HEK293 (cell line): Measurements from ENCODE around the gene MKLN1.

Source experiments
- CTCF ChIA-PET: fragments of 350-600 bp; formaldehyde crosslinking; extraction: SDS; loops from one replicate; lab custom pipeline; 2021; ENCODE audit warnings: antibody characterized with exemption; lab: Yijun Ruan, JAX
- POLR2A ChIA-PET: fragments of 300-600 bp; formaldehyde crosslinking; extraction: SDS; loops from one replicate; lab custom pipeline; 2020; ENCODE audit warnings: antibody characterized with exemption, inconsistent platforms; lab: Yijun Ruan, JAX
- H3K27ac ChIP-seq: fragments of 200-500 bp; sonication (Bioruptor generic); 2 replicates; pipeline ENCODE4 v1.5.1; 2014; ENCODE audit warnings: low read depth, low read length, control low read depth, inconsistent platforms; ENCODE audit errors: extremely low read depth
- H3K36me3 ChIP-seq, 2 experiments: fragments of 200-500 bp in 1 of 2; sonication (Bioruptor generic) in 1 of 2; 1 replicate in 1 of 2; 2 replicates in 1 of 2; pipeline ENCODE4 v1.5.1; 2014 to 2017; ENCODE audit warnings: inconsistent platforms in 2 of 2, low read length in 2 of 2; ENCODE audit not compliant: control insufficient read depth in 2 of 2, insufficient read depth in 1 of 2
- H3K4me1 ChIP-seq: fragments of 200-500 bp; sonication (Bioruptor generic); 2 replicates; pipeline ENCODE4 v1.5.1; 2014; ENCODE audit warnings: mild to moderate bottlenecking, low read length, inconsistent platforms; ENCODE audit not compliant: control insufficient read depth, insufficient read depth
- H3K4me3 ChIP-seq: 2 replicates; pipeline ENCODE4 v1.5.1; 2011; ENCODE audit warnings: low read depth, mild to moderate bottlenecking, control low read depth, low read length, moderate library complexity
- H3K9me3 ChIP-seq: fragments of 200-500 bp; sonication (Bioruptor generic); 2 replicates; pipeline ENCODE4 v1.5.1; 2014; ENCODE audit warnings: low read depth, low read length, inconsistent platforms; ENCODE audit not compliant: control insufficient read depth, insufficient read depth
- BCL11B ChIP-seq: fragments of 450-650 bp; formaldehyde crosslinking; IDR thresholded peaks from 2 replicates; pipeline ENCODE4 v1.5.1; 2016; ENCODE audit warnings: low read depth, missing biosample characterization, missing genetic modification characterization
- GLI2 ChIP-seq: fragments of 450-650 bp; formaldehyde crosslinking; IDR thresholded peaks from 2 replicates; pipeline ENCODE4; 2017; ENCODE audit warnings: missing biosample characterization, missing genetic modification characterization, low read depth, borderline replicate concordance
- MYNN ChIP-seq: fragments of 450-650 bp; formaldehyde crosslinking; IDR thresholded peaks from 2 replicates; pipeline ENCODE4 v1.5.1; 2016; ENCODE audit warnings: missing biosample characterization, missing genetic modification characterization, borderline replicate concordance
- PRDM1 ChIP-seq: fragments of 450-650 bp; formaldehyde crosslinking; IDR thresholded peaks from 2 replicates; pipeline ENCODE4; 2016; ENCODE audit warnings: missing biosample characterization, missing genetic modification characterization
- RBAK ChIP-seq: fragments of 450-650 bp; formaldehyde crosslinking; IDR thresholded peaks from 2 replicates; pipeline ENCODE4 v1.5.1; 2016; ENCODE audit warnings: missing biosample characterization, missing genetic modification characterization
- TRIM28 ChIP-seq: IDR thresholded peaks from 2 replicates; pipeline ENCODE4 v1.6.1; 2011; ENCODE audit warnings: low read length, control low read depth, borderline replicate concordance
- ZNF10 ChIP-seq: fragments of 450-650 bp; formaldehyde crosslinking; IDR thresholded peaks from 2 replicates; pipeline ENCODE4 v1.5.1; 2017; ENCODE audit warnings: missing biosample characterization, missing genetic modification characterization
- ZNF114 ChIP-seq: fragments of 450-650 bp; formaldehyde crosslinking; IDR thresholded peaks from 2 replicates; pipeline ENCODE4 v1.5.0; 2017; ENCODE audit warnings: missing biosample characterization, missing genetic modification characterization
- ZNF274 ChIP-seq, 2 experiments: fragments of 200-500 bp in 1 of 2; fragments of 450-650 bp in 1 of 2; sonication (Bioruptor generic) in 1 of 2; formaldehyde crosslinking in 1 of 2; IDR thresholded peaks; 2 replicates each; pipeline versions ENCODE4 v1.5.1 to v1.6.1; 2014 to 2016; ENCODE audit warnings: borderline replicate concordance in 1 of 2, inconsistent platforms in 1 of 2, low read length in 1 of 2, missing biosample characterization in 1 of 2, missing genetic modification characterization in 1 of 2
- ZNF341 ChIP-seq: fragments of 450-650 bp; formaldehyde crosslinking; IDR thresholded peaks from 2 replicates; pipeline ENCODE4; 2016; ENCODE audit warnings: low read depth, missing biosample characterization, missing genetic modification characterization
- ZNF366 ChIP-seq: fragments of 450-650 bp; formaldehyde crosslinking; conservative IDR thresholded peaks from 2 replicates; pipeline ENCODE4 v1.5.1; 2016; ENCODE audit warnings: missing biosample characterization, missing genetic modification characterization
- ZNF398 ChIP-seq: fragments of 450-650 bp; formaldehyde crosslinking; IDR thresholded peaks from 2 replicates; pipeline ENCODE4 v1.5.1; 2017; ENCODE audit warnings: missing biosample characterization, missing genetic modification characterization
- ZNF530 ChIP-seq: fragments of 450-650 bp; formaldehyde crosslinking; IDR thresholded peaks from 2 replicates; pipeline ENCODE4 v1.5.1; 2016; ENCODE audit warnings: low read depth, missing biosample characterization, missing genetic modification characterization
- ZNF600 ChIP-seq: fragments of 450-650 bp; formaldehyde crosslinking; IDR thresholded peaks from 2 replicates; pipeline ENCODE4 v1.5.1; 2016; ENCODE audit warnings: missing biosample characterization, missing genetic modification characterization
- ZNF791 ChIP-seq: fragments of 450-650 bp; formaldehyde crosslinking; IDR thresholded peaks from 2 replicates; pipeline ENCODE4 v1.5.1; 2016; ENCODE audit warnings: missing biosample characterization, missing genetic modification characterization
- ZSCAN16 ChIP-seq: fragments of 450-650 bp; formaldehyde crosslinking; IDR thresholded peaks from 2 replicates; pipeline ENCODE4 v1.5.1; 2016; ENCODE audit warnings: missing biosample characterization, missing genetic modification characterization
- ZXDB ChIP-seq: fragments of 450-650 bp; formaldehyde crosslinking; IDR thresholded peaks from 2 replicates; pipeline ENCODE4 v1.5.1; 2016; ENCODE audit warnings: missing biosample characterization, missing genetic modification characterization
- TF ChIP-seq, protein P1 (sequence below): fragments of 450-650 bp; formaldehyde crosslinking; IDR thresholded peaks from 2 replicates; pipeline ENCODE4 v1.5.1; 2017; ENCODE audit warnings: missing biosample characterization, mild to moderate bottlenecking, missing genetic modification characterization, moderate library complexity
- TF ChIP-seq, protein P2 (sequence below): fragments of 450-650 bp; formaldehyde crosslinking; IDR thresholded peaks from 2 replicates; pipeline ENCODE4 v1.5.1; 2017; ENCODE audit warnings: missing biosample characterization, missing genetic modification characterization
- TF ChIP-seq, protein P3 (sequence below): fragments of 450-650 bp; formaldehyde crosslinking; optimal IDR thresholded peaks from 2 replicates; pipeline ENCODE3; 2016; ENCODE audit warnings: missing biosample characterization, mild to moderate bottlenecking, missing genetic modification characterization

The MKLN1 gene

GRCh38 chr7:131493581-131493980 is 165.9 kb downstream of the MKLN1 start:
- H3K27ac ChIP-seq, result no peak overlapping the region
- CTCF ChIA-PET, result interaction anchor here (0.6 to 2.2 kb wide), 7 partner anchors 10 to 188 kb away, joined by 3 to 7 read pairs (median 5); no protein-coding TSS in a partner anchor

DNA sequence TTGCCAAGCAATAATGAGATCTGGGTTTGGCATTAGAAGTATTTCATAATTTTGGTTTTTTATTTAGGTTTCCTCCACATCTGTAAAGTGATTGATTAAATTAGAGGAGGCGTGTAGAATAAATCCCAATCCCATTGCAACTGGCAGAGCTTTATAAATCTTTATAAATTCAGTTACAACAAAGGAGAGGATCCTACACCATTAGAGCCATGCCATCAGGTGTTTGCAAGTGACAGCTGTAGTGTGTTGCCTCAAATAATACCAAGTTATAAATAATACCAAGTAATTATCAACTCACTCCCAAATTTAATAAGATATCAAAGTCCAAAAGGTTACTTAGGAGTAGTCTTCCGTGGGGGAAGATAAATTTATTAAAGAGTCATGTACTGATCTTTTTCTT is 166.5 kb downstream of the MKLN1 start:
- Histone ChIP-seq H3K27ac (no peak overlapping the region), H3K4me3 (no peak overlapping the region), H3K9me3 (no peaks in the 10 kb centered on the region), H3K4me1 (no peaks in the 10 kb centered on the region), H3K36me3 (peaks cover 0 to 9% of the 10 kb centered on the region in 2 experiments; a peak in 1 of 3 replicates)
- TF ChIP-seq ZNF114 (tag by site-specific recombination) (no peak), ZSCAN16 (no peak), RBAK (tag by site-specific recombination) (no peak), BCL11B (tag by site-specific recombination) (no peak), MYNN (tag by site-specific recombination) (no peak), ZNF791 (tag by site-specific recombination) (no peak), PRDM1 (tag by site-specific recombination) (no peak)
- POLR2A ChIA-PET, result no interaction called here
- CTCF ChIA-PET, result interaction anchor here (0.9 to 1.4 kb wide), 3 partner anchors 9 to 15 kb away, joined by 3 to 7 read pairs (median 5); no protein-coding TSS in a partner anchor

More at GRCh38 chr7:131493581-131493980, 165.9 kb downstream of the MKLN1 start:
- TF ChIP-seq, protein P1, sequence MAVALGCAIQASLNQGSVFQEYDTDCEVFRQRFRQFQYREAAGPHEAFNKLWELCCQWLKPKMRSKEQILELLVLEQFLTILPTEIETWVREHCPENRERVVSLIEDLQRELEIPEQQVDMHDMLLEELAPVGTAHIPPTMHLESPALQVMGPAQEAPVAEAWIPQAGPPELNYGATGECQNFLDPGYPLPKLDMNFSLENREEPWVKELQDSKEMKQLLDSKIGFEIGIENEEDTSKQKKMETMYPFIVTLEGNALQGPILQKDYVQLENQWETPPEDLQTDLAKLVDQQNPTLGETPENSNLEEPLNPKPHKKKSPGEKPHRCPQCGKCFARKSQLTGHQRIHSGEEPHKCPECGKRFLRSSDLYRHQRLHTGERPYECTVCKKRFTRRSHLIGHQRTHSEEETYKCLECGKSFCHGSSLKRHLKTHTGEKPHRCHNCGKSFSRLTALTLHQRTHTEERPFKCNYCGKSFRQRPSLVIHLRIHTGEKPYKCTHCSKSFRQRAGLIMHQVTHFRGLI (tag by site-specific recombination), result no peak
- no peak for TF ChIP-seq ZNF530 (tag by site-specific recombination)
- TF ChIP-seq, protein P2, sequence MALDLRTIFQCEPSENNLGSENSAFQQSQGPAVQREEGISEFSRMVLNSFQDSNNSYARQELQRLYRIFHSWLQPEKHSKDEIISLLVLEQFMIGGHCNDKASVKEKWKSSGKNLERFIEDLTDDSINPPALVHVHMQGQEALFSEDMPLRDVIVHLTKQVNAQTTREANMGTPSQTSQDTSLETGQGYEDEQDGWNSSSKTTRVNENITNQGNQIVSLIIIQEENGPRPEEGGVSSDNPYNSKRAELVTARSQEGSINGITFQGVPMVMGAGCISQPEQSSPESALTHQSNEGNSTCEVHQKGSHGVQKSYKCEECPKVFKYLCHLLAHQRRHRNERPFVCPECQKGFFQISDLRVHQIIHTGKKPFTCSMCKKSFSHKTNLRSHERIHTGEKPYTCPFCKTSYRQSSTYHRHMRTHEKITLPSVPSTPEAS (tag by site-specific recombination), result no peak
- no peak for TF ChIP-seq ZNF366
- no peak for TF ChIP-seq GLI2 (tag by site-specific recombination)
- TF ChIP-seq ZNF398 (tag by site-specific recombination), result no peak
- Histone ChIP-seq H3K36me3 (peaks cover 0 to 9% of the 10 kb centered on the region in 2 experiments; a peak in 1 of 3 replicates), H3K4me1 (no peaks in the 10 kb centered on the region), H3K4me3 (no peak overlapping the region), H3K9me3 (no peaks in the 10 kb centered on the region)
- POLR2A ChIA-PET, result no interaction called here

- Histone ChIP-seq H3K4me3 (no peak overlapping the region), H3K9me3 (no peaks in the 10 kb centered on the region), H3K36me3 (peaks cover 0 to 9% of the 10 kb centered on the region in 2 experiments; a peak in 1 of 3 replicates), H3K27ac (no peak overlapping the region), H3K4me1 (no peaks in the 10 kb centered on the region)
- TF ChIP-seq ZNF341 (tag by site-specific recombination) (no peak), ZNF10 (tag by site-specific recombination) (no peak), ZNF600 (tag by site-specific recombination) (no peak), ZNF274 (IDR thresholded peaks at IDR 0.05; ENCODE audit: low read length) (no peak), ZNF274 (tag by site-specific recombination; IDR thresholded peaks at IDR 0.05; ENCODE audit: borderline replicate concordance) (no peak), TRIM28 (no peak), ZXDB (tag by site-specific recombination) (no peak)
- TF ChIP-seq, protein P3, sequence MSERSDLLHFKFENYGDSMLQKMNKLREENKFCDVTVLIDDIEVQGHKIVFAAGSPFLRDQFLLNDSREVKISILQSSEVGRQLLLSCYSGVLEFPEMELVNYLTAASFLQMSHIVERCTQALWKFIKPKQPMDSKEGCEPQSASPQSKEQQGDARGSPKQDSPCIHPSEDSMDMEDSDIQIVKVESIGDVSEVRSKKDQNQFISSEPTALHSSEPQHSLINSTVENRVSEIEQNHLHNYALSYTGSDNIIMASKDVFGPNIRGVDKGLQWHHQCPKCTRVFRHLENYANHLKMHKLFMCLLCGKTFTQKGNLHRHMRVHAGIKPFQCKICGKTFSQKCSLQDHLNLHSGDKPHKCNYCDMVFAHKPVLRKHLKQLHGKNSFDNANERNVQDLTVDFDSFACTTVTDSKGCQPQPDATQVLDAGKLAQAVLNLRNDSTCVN (tag by site-specific recombination), result no peak
- CTCF ChIA-PET, result interaction anchor here (0.6 kb wide), 1 partner anchor 23 kb away, joined by 4 read pairs; no protein-coding TSS in a partner anchor
- POLR2A ChIA-PET, result no interaction called here
Observed at GRCh38 chr7:131495669-131496498, 168.2 kb downstream of the MKLN1 start.
